HG03103 (cell line): ENCODE measurements around the gene PLA2G12B.
"Not testable (repeated sequence)": the region's sequence is repeated elsewhere in the genome, so short reads cannot be mapped to it uniquely, and the experiment has no call there.

Experiments
- ATAC-seq: cut with Tn5 transposase; IDR thresholded peaks from one replicate; pipeline ENCODE4 v1.9.1; 2021; ENCODE audit warnings: low read depth; ENCODE audit not compliant: unreplicated experiment

The PLA2G12B gene

GRCh38 chr10:72943498-72944234 is 10.9 kb downstream of the PLA2G12B start:
- no peak for ATAC-seq

GRCh38 chr10:72935361-72935760 is 19.2 kb downstream of the PLA2G12B start:
- no peak for ATAC-seq

- no peak for ATAC-seq
These were observed 22.2 kb downstream of the PLA2G12B start for GRCh38 chr10:72932259-72933015.

- ATAC-seq, result no peak
These were observed 24.3 kb downstream of the PLA2G12B start for GRCh38 chr10:72930276-72930675.

GRCh38 chr10:72928798-72929197 is 25.8 kb downstream of the PLA2G12B start:
- no peak for ATAC-seq

GRCh38 chr10:72927485-72927884 is 27.1 kb downstream of the PLA2G12B start:
- no peak for ATAC-seq

- ATAC-seq, result no peak
These were observed 28.6 kb downstream of the PLA2G12B start for GRCh38 chr10:72925951-72926465.

- ATAC-seq, result no peak
These were observed 30.3 kb downstream of the PLA2G12B start for GRCh38 chr10:72924351-72924750.

GRCh38 chr10:72921147-72921683 is 33.4 kb downstream of the PLA2G12B start:
- ATAC-seq, result not testable (repeated sequence)

- ATAC-seq, result no peak
These were observed 36.3 kb downstream of the PLA2G12B start for GRCh38 chr10:72918352-72918751.

- not testable (repeated sequence) for ATAC-seq
These were observed 36.7 kb downstream of the PLA2G12B start for GRCh38 chr10:72917803-72918332.

GRCh38 chr10:72917201-72917600 is 37.4 kb downstream of the PLA2G12B start:
- ATAC-seq, result not testable (repeated sequence)

GRCh38 chr10:72913287-72913686 is 41.3 kb downstream of the PLA2G12B start:
- no peak for ATAC-seq

- no peak for ATAC-seq
These were observed 41.9 kb downstream of the PLA2G12B start for GRCh38 chr10:72912736-72913135.

GRCh38 chr10:72911758-72912157 is 42.8 kb downstream of the PLA2G12B start:
- ATAC-seq, result no peak

- no peak for ATAC-seq
These were observed 43.9 kb downstream of the PLA2G12B start for GRCh38 chr10:72910705-72911104.

GRCh38 chr10:72906446-72906845 is 48.2 kb downstream of the PLA2G12B start:
- ATAC-seq, result no peak

- no peak for ATAC-seq
These were observed 49.8 kb downstream of the PLA2G12B start for GRCh38 chr10:72904806-72905205.

GRCh38 chr10:72903941-72904446 is 50.6 kb downstream of the PLA2G12B start:
- ATAC-seq, result not testable (repeated sequence)

GRCh38 chr10:72899545-72899944 is 55.1 kb downstream of the PLA2G12B start:
- no peak for ATAC-seq

GRCh38 chr10:72898616-72899015 is 56.0 kb downstream of the PLA2G12B start:
- no peak for ATAC-seq
